Osteoblast (primary cell): ENCODE data around the gene DDIAS. TPM values are rescaled to one million over a fixed set of nuclear protein-coding genes. Genes with fewer than 3 reads are reported as not detected.

Experiments
- DNase-seq: peaks from one replicate; pipeline ENCODE4 v3.0.0; 2011; ENCODE audit warnings: low spot score, mixed read lengths; ENCODE audit not compliant: insufficient read length; ENCODE audit errors: missing footprints
- H2AFZ ChIP-seq: 2 replicates; pipeline ENCODE4 v1.6.0; 2011; ENCODE audit warnings: mild to moderate bottlenecking, low read length
- H3K27ac ChIP-seq: 2 replicates; pipeline ENCODE4 v1.5.1; 2011; ENCODE audit warnings: mild to moderate bottlenecking, low read depth, low read length, moderate library complexity
- H3K27me3 ChIP-seq: 2 replicates; pipeline ENCODE4 v1.6.0; 2012; ENCODE audit warnings: mild to moderate bottlenecking, control low read depth, inconsistent platforms, low read length, moderate library complexity; ENCODE audit not compliant: insufficient read depth
- H3K36me3 ChIP-seq: 2 replicates; pipeline ENCODE4 v1.5.1; 2011; ENCODE audit warnings: mild to moderate bottlenecking, low read length, control low read depth, moderate library complexity; ENCODE audit not compliant: insufficient read depth
- H3K4me1 ChIP-seq: 2 replicates; pipeline ENCODE4 v1.5.1; 2011; ENCODE audit warnings: mild to moderate bottlenecking, low read length, control low read depth, moderate library complexity; ENCODE audit not compliant: insufficient read depth
- H3K4me2 ChIP-seq: 2 replicates; pipeline ENCODE4 v1.6.0; 2011; ENCODE audit warnings: mild to moderate bottlenecking, low read length; ENCODE audit not compliant: insufficient read depth
- H3K4me3 ChIP-seq: fragments of 200-600 bp; sonication (generic); 3 replicates; pipeline ENCODE4 v1.5.1; 2012; ENCODE audit warnings: mild to moderate bottlenecking, low read length, inconsistent platforms; ENCODE audit not compliant: insufficient read depth
- H3K79me2 ChIP-seq: 2 replicates; pipeline ENCODE4 v1.6.0; 2012; ENCODE audit warnings: mild to moderate bottlenecking, low read length, control low read depth, inconsistent platforms; ENCODE audit not compliant: insufficient read depth
- H3K9me3 ChIP-seq: 2 replicates; pipeline ENCODE4 v1.5.1; 2011; ENCODE audit warnings: low read depth, low read length, control low read depth
- H4K20me1 ChIP-seq: 2 replicates; pipeline ENCODE4 v1.6.0; 2012; ENCODE audit warnings: mild to moderate bottlenecking, low read length, control low read depth; ENCODE audit not compliant: insufficient read depth
- CTCF ChIP-seq: IDR thresholded peaks from 2 replicates; pipeline ENCODE4 v1.5.1; 2011; ENCODE audit warnings: mild to moderate bottlenecking, low read depth, low read length, moderate library complexity; ENCODE audit errors: extremely low read depth
- total RNA-seq: library from RNA; depleted of rRNA; stranded (reverse); fragments of >200 nt; gene quantifications from 2 replicates; pipeline ENCODE4 v1.2.3, GENCODE V29; 2012

The DDIAS gene
- total RNA-seq, 1 donor = 1.8 TPM

GRCh38 chr11:82927264-82927880 lies 25.8 kb downstream of the DDIAS start:
- no peak overlapping the region for H3K4me3 ChIP-seq
- H3K4me2 ChIP-seq = no peak overlapping the region
- H2AFZ ChIP-seq = no peak overlapping the region
- H3K4me1 ChIP-seq = no peaks in the 10 kb centered on the region
- TF ChIP-seq CTCF = peak; percentile 83
- no peaks in the 10 kb centered on the region for H3K79me2 ChIP-seq
- no peak overlapping the region for H3K27ac ChIP-seq
- peak; percentile 74 for DNase-seq
- no peaks in the 10 kb centered on the region for H4K20me1 ChIP-seq
- no peaks in the 10 kb centered on the region for H3K27me3 ChIP-seq
- H3K9me3 ChIP-seq = no peaks in the 10 kb centered on the region
- H3K36me3 ChIP-seq = no peaks in the 10 kb centered on the region

- DNase-seq = no peak
- H3K9me3 ChIP-seq = no peaks in the 10 kb centered on the region
- H3K4me3 ChIP-seq = no peak overlapping the region
- no peaks in the 10 kb centered on the region for H3K79me2 ChIP-seq
- H2AFZ ChIP-seq = no peak overlapping the region
- H4K20me1 ChIP-seq = no peaks in the 10 kb centered on the region
- no peak overlapping the region for H3K4me2 ChIP-seq
- H3K4me1 ChIP-seq = no peaks in the 10 kb centered on the region
- no peaks in the 10 kb centered on the region for H3K36me3 ChIP-seq
- no peak overlapping the region for H3K27ac ChIP-seq
- H3K27me3 ChIP-seq = no peaks in the 10 kb centered on the region
- no peak for TF ChIP-seq CTCF
These were observed 27.6 kb downstream of the DDIAS start for GRCh38 chr11:82929121-82929520.

- Histone ChIP-seq H3K4me2 (no peak overlapping the region), H2AFZ (no peak overlapping the region), H3K4me3 (no peak overlapping the region), H3K4me1 (no peaks in the 10 kb centered on the region), H3K9me3 (no peaks in the 10 kb centered on the region), H3K79me2 (no peaks in the 10 kb centered on the region), H3K27me3 (no peaks in the 10 kb centered on the region), H3K36me3 (no peaks in the 10 kb centered on the region), H3K27ac (no peak overlapping the region), H4K20me1 (no peaks in the 10 kb centered on the region)
- no peak for TF ChIP-seq CTCF
- DNase-seq = no peak
These were observed 28.7 kb downstream of the DDIAS start for GRCh38 chr11:82930229-82930628.

DNA sequence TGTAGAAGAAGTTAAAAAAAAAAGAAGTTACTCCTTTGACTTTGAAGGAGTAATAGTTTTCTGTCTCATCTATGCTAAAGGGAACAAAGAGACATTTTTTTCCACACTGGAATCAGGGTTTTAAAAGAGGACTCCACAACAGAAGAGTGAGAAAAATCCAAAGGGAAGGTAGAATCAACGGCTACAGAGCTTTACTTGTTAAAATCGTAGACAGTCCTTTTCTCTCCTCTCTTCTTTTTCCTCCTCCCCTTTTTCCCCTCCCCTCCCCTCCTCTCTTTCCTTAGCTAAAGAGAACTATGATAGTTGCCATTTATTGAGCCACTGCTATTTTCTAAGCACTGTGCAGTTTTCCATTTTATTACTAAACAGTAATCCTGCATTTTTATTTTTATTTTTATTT lies 29.2 kb downstream of the DDIAS start:
- Histone ChIP-seq H3K27me3 (no peaks in the 10 kb centered on the region), H4K20me1 (no peaks in the 10 kb centered on the region), H3K79me2 (no peaks in the 10 kb centered on the region), H2AFZ (no peak overlapping the region), H3K36me3 (no peaks in the 10 kb centered on the region), H3K4me1 (no peaks in the 10 kb centered on the region), H3K4me2 (no peak overlapping the region), H3K27ac (no peak overlapping the region), H3K4me3 (no peak overlapping the region), H3K9me3 (no peaks in the 10 kb centered on the region)
- TF ChIP-seq CTCF = no peak
- no peak for DNase-seq
